NB4 (cell line): ENCODE measurements around the gene CCR5.

Experiments
- DNase-seq: peaks from one replicate; pipeline ENCODE4 v3.0.0; 2010; ENCODE audit warnings: low read depth
- H3K4me3 ChIP-seq: one replicate; pipeline ENCODE4 v1.5.1; 2011; ENCODE audit warnings: mild to moderate bottlenecking, low read depth, low read length, moderate library complexity
- CTCF ChIP-seq: IDR thresholded peaks from one replicate; pipeline ENCODE4 v1.5.1; 2012; ENCODE audit warnings: low read depth, low read length
- MYC ChIP-seq: IDR thresholded peaks from 2 replicates; pipeline ENCODE4 v1.6.1; 2011; ENCODE audit warnings: low read depth, low read length
- POLR2A ChIP-seq: IDR thresholded peaks from 2 replicates; pipeline ENCODE4 v1.6.1; 2011; ENCODE audit warnings: mild to moderate bottlenecking; ENCODE audit not compliant: insufficient read length; ENCODE audit errors: extremely low read depth
- TF ChIP-seq, protein P1 (sequence below): IDR thresholded peaks from 2 replicates; pipeline ENCODE4 v1.6.1; 2011; ENCODE audit warnings: low read depth, low read length

CCR5 gene

DNA sequence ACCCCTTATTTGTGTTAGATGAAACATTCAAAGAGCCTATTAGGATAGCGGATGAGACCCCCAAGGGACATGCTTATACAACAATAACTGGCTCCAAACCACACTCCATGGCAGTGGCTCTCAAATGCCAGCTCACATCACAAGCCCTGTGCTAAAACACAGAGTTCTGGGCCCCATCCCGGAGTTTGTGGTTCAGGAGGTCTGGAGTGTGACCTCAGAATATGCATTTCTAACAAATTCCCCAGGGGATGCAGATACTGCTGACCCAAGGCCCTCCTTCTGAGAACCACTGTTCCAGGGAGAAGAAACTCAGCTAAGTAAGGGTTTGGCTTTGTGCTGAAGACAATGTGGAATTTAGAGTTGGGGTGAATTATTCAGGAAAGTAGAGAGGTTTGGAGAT, 39.9 kb downstream of the CCR5 start:
- no peak overlapping the region for H3K4me3 ChIP-seq
- TF ChIP-seq CTCF: no peak
- no peak for TF ChIP-seq MYC
- no peak for TF ChIP-seq POLR2A
- TF ChIP-seq, protein P1, sequence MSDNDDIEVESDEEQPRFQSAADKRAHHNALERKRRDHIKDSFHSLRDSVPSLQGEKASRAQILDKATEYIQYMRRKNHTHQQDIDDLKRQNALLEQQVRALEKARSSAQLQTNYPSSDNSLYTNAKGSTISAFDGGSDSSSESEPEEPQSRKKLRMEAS: no peak
- no peak for DNase-seq

- DNase-seq: no peak
These were observed 40.5 kb downstream of the CCR5 start for GRCh38 chr3:46411271-46411670.

DNA sequence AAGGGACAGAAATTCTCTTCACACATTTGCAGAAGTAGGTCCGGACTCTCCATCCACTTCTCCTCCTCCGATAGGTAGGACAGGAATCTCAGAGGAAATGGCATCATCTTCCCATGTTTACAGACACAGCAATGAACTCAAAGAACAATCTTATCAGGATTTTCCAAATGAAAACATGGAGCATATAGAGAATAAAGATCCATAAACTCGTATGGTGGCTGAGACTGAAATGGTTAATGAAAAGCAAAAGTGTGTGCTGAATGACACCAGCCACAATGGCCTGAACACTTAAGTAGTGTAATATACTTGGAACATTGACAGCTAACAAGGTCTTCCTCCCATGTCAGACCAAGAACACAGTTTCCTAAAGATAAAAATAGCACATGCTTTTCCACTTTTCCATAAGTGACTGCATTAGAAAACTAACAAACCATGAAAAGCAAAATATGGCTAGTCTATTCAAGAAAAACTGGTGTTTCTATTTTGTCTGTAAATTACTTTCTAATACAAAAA, 42.1 kb downstream of the CCR5 start:
- TF ChIP-seq CTCF (no peak), MYC (no peak), POLR2A (no peak)
- TF ChIP-seq, protein P1: no peak
- DNase-seq: no peak
- no peak overlapping the region for H3K4me3 ChIP-seq

More at GRCh38 chr3:46411271-46411670, 40.5 kb downstream of the CCR5 start:
- no peak for TF ChIP-seq CTCF
- TF ChIP-seq, protein P1: no peak
- no peak for TF ChIP-seq MYC
- TF ChIP-seq POLR2A: no peak
- no peak overlapping the region for H3K4me3 ChIP-seq

DNA sequence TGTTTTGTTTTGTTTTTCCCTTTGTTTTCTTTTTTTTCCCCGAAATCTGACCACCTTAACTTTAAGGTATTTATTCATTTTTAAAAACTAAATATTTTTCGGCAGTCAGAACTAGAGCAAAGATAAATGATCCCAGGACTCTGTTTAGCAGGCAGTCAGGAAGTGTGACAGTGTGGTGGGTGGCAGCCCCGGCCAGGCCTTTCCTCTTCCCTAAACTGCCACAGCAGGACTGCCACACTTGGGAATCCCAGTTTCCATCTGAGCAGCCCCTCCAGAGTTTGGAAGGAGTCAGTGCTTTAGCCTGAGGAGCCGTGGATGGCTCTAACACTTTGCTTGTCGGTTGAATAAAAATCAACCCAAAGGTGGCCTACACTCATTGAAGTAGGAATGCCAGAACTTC, 43.2 kb downstream of the CCR5 start:
- DNase-seq: no peak
- no peak for TF ChIP-seq POLR2A
- TF ChIP-seq, protein P1: no peak
- no peak for TF ChIP-seq CTCF
- TF ChIP-seq MYC: no peak
- no peak overlapping the region for H3K4me3 ChIP-seq

DNA sequence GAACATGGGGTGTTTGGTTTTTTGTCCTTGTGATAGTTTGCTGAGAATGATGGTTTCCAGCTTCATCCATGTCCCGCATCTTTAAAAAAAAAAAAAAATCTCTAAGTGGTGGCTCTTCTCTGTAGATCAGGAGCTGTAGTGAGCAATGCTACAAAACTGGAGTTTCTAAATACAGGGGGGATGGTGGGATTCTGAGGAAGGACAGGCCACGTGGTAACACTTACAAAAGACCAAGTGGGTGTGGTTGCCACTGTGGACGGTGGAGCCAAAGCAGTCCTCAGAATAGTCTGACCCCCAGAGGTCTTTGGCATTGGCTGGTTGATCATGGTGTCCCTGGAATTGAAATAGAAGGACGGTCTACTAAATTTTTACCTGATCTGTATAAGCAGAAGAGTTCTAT, 44.0 kb downstream of the CCR5 start:
- DNase-seq: no peak
- TF ChIP-seq CTCF (no peak), MYC (no peak), POLR2A (no peak)
- TF ChIP-seq, protein P1: no peak
- H3K4me3 ChIP-seq: no peak overlapping the region
